Measurements from ENCODE around the gene MEX3A.
"Not testable (repeated sequence)": the region's sequence is repeated elsewhere in the genome, so short reads cannot be mapped to it uniquely, and the experiment has no call there.

The MEX3A gene

GRCh38 chr1:156056326-156056849 lies 25.9 kb downstream of the MEX3A start:
- no peak for DNase-seq (ENCODE audit: low spot score)

GRCh38 chr1:156055281-156056048 lies 26.8 kb downstream of the MEX3A start:
- DNase-seq (ENCODE audit: low spot score) = no peak

GRCh38 chr1:156054500-156055280 lies 27.6 kb downstream of the MEX3A start, which contains the start of gene LAMTOR2:
TSS of gene LAMTOR2 (plus strand) at chr1:156054782. CDS start at chr1:156054890, 108 bp downstream.
- peak; percentile 99 for DNase-seq (ENCODE audit: low spot score)

- peak; percentile 89 for DNase-seq (ENCODE audit: low spot score)
These were observed 28.3 kb downstream of the MEX3A start, which contains the start of gene UBQLN4 for GRCh38 chr1:156053768-156054499. TSS of gene UBQLN4 (minus strand) at chr1:156053798. CDS start at chr1:156053701, 97 bp downstream.

GRCh38 chr1:156052862-156053767 lies 29.1 kb downstream of the MEX3A start:
- DNase-seq (ENCODE audit: low spot score) = peak; percentile 85

GRCh38 chr1:156051011-156051725 lies 31.1 kb downstream of the MEX3A start:
- no peak for DNase-seq (ENCODE audit: low spot score)

GRCh38 chr1:156050376-156050775 lies 31.9 kb downstream of the MEX3A start:
- DNase-seq (ENCODE audit: low spot score) = no peak

- DNase-seq (ENCODE audit: low spot score) = no peak
These were observed 33.5 kb downstream of the MEX3A start for GRCh38 chr1:156048663-156049258.

GRCh38 chr1:156045076-156045475 lies 37.2 kb downstream of the MEX3A start:
- DNase-seq (ENCODE audit: low spot score) = no peak

GRCh38 chr1:156042828-156043227 lies 39.4 kb downstream of the MEX3A start:
- no peak for DNase-seq (ENCODE audit: low spot score)

GRCh38 chr1:156034991-156035390 lies 47.3 kb downstream of the MEX3A start:
- not testable (repeated sequence) for DNase-seq (ENCODE audit: low spot score)

GRCh38 chr1:156033011-156033410 lies 49.3 kb downstream of the MEX3A start:
- DNase-seq (ENCODE audit: low spot score) = no peak

GRCh38 chr1:156026588-156026987 lies 55.7 kb downstream of the MEX3A start:
- no peak for DNase-seq (ENCODE audit: low spot score)

- peak; percentile 83 for DNase-seq (ENCODE audit: low spot score)
These were observed 56.4 kb downstream of the MEX3A start for GRCh38 chr1:156025876-156026275.

GRCh38 chr1:156024801-156025200 lies 57.5 kb downstream of the MEX3A start:
- DNase-seq (ENCODE audit: low spot score) = no peak
